Bronchial epithelial cell (primary cell): ENCODE results near the gene CLOCK. TPM values are rescaled to one million over a fixed set of nuclear protein-coding genes. Genes with fewer than 3 reads are reported as not detected.

ENCODE experiments used
- DNase-seq: peaks from one replicate; pipeline ENCODE4 v3.0.0-alpha.2; 2010; ENCODE audit warnings: low read depth
- FAIRE-seq: peaks from 2 replicates; lab custom pipeline; 2011; peaks lifted over from hg19 to GRCh38; lab: Jason Lieb, UNC
- H3K27me3 ChIP-seq: 2 replicates; pipeline ENCODE4 v1.5.1; 2011; ENCODE audit warnings: low read length; ENCODE audit not compliant: control insufficient read depth, insufficient read depth
- H3K36me3 ChIP-seq: 2 replicates; pipeline ENCODE4 v1.5.1; 2011; ENCODE audit warnings: low read length; ENCODE audit not compliant: control insufficient read depth, insufficient read depth
- H3K4me3 ChIP-seq: 2 replicates; pipeline ENCODE4 v1.5.1; 2011; ENCODE audit warnings: mild to moderate bottlenecking, low read depth, low read length, control low read depth
- total RNA-seq: library from RNA; depleted of rRNA; stranded (reverse); fragments of >200 nt; gene quantifications from 2 replicates; pipeline ENCODE4 v1.2.1, GENCODE V29; 2014
- TF ChIP-seq, protein P1 (sequence below): IDR thresholded peaks from 2 replicates; pipeline ENCODE4 v1.5.1; 2011; ENCODE audit warnings: mild to moderate bottlenecking, moderate library complexity, low read length, control low read depth, inconsistent platforms; ENCODE audit not compliant: insufficient read depth, severe bottlenecking

CLOCK gene
- total RNA-seq, 1 donor from 2014 or later = 20.8 TPM

DNA sequence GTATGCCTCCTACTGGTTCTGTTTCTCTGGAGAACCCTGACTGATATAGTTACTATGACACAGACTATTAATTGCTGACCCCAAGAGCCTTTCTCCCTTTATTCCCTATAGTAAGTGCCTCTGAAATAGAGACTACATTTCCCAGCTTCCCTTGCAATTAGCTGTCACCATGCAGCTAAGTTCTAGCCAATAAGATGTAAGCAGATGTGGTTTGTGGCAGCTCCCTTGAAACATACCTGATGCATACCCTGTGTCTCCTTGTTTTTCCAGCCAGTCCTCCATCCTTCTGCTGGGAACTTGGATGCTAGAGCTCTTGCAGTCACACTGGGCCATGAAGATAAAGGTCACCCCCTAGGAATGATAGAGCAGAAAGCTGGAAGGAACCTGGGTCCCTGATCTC lies 160.6 kb downstream of the CLOCK start:
- Histone ChIP-seq H3K4me3 (no peak overlapping the region), H3K36me3 (no peaks in the 10 kb centered on the region), H3K27me3 (no peaks in the 10 kb centered on the region)
- TF ChIP-seq, protein P1, sequence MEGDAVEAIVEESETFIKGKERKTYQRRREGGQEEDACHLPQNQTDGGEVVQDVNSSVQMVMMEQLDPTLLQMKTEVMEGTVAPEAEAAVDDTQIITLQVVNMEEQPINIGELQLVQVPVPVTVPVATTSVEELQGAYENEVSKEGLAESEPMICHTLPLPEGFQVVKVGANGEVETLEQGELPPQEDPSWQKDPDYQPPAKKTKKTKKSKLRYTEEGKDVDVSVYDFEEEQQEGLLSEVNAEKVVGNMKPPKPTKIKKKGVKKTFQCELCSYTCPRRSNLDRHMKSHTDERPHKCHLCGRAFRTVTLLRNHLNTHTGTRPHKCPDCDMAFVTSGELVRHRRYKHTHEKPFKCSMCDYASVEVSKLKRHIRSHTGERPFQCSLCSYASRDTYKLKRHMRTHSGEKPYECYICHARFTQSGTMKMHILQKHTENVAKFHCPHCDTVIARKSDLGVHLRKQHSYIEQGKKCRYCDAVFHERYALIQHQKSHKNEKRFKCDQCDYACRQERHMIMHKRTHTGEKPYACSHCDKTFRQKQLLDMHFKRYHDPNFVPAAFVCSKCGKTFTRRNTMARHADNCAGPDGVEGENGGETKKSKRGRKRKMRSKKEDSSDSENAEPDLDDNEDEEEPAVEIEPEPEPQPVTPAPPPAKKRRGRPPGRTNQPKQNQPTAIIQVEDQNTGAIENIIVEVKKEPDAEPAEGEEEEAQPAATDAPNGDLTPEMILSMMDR = no peak
- no peak for FAIRE-seq
- DNase-seq = peak; percentile 60

DNA sequence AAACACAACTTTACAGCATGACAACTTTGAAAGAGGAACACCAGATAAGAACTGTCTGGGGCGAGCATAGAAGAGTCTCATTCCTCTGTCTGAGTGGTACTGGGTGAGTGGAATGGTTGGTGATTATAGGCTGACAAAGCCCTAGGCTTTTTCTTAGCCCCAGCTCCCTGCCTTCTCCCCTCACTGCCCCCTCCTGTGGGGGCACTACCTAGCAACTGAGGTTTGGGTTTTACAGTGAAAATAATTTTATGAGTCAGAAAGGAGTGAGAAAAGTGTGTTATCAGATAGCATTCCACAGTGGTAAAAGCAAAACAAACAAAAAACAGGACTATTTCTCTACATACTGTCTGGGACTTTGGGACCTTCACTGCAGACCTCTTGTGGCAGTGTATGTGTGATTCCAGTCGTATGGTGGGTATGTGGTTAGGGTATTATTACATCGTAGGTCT lies 161.5 kb downstream of the CLOCK start:
- TF ChIP-seq, protein P1 = no peak
- H3K36me3 ChIP-seq = no peaks in the 10 kb centered on the region
- no peaks in the 10 kb centered on the region for H3K27me3 ChIP-seq
- no peak for FAIRE-seq
- H3K4me3 ChIP-seq = no peak overlapping the region
- DNase-seq = no peak

DNA sequence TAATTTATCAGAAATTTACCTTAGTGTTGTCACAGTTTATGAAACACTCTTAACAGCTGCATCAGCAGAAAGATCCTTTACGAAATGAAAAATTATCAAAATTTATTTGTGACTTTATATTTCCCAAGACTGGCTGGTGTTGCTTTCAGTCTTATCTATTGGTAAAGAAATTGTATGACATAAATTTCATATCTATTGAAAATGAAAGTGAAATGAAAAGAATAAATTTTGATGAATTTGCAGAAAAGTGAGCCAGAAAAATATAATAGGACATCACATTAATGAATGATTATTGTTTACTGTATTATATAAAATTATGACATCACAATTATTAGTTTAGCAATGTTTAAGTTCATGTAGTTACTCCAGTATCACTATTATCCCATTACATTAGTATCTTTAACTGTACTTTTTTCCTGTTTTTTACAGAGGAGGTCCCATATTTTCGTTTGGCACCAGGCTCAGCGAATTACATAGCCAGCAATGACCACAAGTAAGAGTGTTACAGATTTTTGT lies 164.2 kb downstream of the CLOCK start:
- Histone ChIP-seq H3K4me3 (no peak overlapping the region), H3K27me3 (no peaks in the 10 kb centered on the region), H3K36me3 (no peaks in the 10 kb centered on the region)
- DNase-seq (no peak), FAIRE-seq (no peak)
- TF ChIP-seq, protein P1 = no peak

DNA sequence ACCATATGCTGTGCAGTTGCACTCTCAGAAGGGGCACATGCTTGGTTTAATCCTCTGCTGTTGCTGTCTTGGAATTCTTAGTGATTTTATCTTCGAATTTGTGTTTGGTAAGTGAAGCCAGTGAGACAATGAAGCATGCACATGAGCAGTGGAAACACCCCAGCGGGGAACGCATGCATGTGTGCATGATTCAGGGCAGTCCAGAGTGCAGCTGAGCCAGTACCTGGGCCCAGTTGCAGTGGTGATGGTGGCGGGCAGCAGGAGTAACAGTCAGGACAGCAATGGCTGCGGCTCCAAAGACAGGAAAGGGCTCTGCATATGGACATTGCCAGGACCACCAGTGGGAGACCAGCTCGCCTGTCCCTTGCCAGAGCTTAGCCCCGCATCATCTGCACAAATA lies 165.2 kb downstream of the CLOCK start:
- H3K36me3 ChIP-seq = no peaks in the 10 kb centered on the region
- DNase-seq (no peak), FAIRE-seq (no peak)
- H3K4me3 ChIP-seq = no peak overlapping the region
- no peaks in the 10 kb centered on the region for H3K27me3 ChIP-seq
- TF ChIP-seq, protein P1 = no peak

DNA sequence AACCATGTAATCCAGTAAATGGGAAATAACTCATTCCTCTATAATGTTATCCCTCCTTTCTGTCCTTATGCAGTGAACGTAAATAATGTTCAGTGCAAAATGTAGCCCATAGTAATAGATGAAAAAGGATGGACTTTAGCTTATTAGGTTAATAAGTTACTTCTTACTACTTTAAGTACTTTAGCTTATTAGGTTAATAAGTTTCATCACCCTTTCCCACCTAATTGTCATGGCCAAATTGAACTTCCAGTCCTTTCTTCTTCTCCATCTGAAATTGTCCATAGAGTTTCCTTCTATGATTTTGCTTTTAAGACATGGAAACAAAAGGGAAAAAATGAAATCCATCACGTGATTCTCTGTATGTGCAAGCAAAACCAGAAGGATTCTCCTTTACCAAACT lies 166.1 kb downstream of the CLOCK start:
- DNase-seq (no peak), FAIRE-seq (no peak)
- no peaks in the 10 kb centered on the region for H3K36me3 ChIP-seq
- H3K4me3 ChIP-seq = no peak overlapping the region
- TF ChIP-seq, protein P1 = no peak
- H3K27me3 ChIP-seq = no peaks in the 10 kb centered on the region
